Endodermal cell (in vitro differentiated cells): ENCODE measurements around the gene DNAH8. TPM values are rescaled to one million over a fixed set of nuclear protein-coding genes. Genes with fewer than 3 reads are reported as not detected.

Experiments
- DNase-seq: peaks from one replicate; pipeline ENCODE4 v3.0.0-alpha.2; 2017
- H3K27ac ChIP-seq: 2 replicates; pipeline ENCODE4 v1.5.1; 2013; ENCODE audit warnings: mild to moderate bottlenecking, low read depth, low read length, moderate library complexity
- H3K27me3 ChIP-seq: 2 replicates; pipeline ENCODE4 v1.6.1; 2013; ENCODE audit warnings: mild to moderate bottlenecking, low read length, moderate library complexity; ENCODE audit not compliant: insufficient read depth, control insufficient read depth, poor library complexity, severe bottlenecking
- H3K36me3 ChIP-seq: 2 replicates; pipeline ENCODE4 v1.7.0; 2013; ENCODE audit warnings: mild to moderate bottlenecking, low read length, moderate library complexity; ENCODE audit not compliant: control insufficient read depth, insufficient read depth
- H3K4me1 ChIP-seq: one replicate; pipeline ENCODE4 v1.7.0; 2013; ENCODE audit warnings: low read length; ENCODE audit not compliant: control insufficient read depth, insufficient read depth
- H3K4me3 ChIP-seq: 2 replicates; pipeline ENCODE4 v1.5.1; 2013; ENCODE audit warnings: mild to moderate bottlenecking, low read length, moderate library complexity
- H3K9ac ChIP-seq: 2 replicates; pipeline ENCODE4 v1.6.1; 2013; ENCODE audit warnings: mild to moderate bottlenecking, low read length, moderate library complexity; ENCODE audit not compliant: poor library complexity, severe bottlenecking; ENCODE audit errors: extremely low read depth
- H3K9me3 ChIP-seq: 2 replicates; pipeline ENCODE4 v1.6.1; 2013; ENCODE audit warnings: mild to moderate bottlenecking, low read length, moderate library complexity; ENCODE audit not compliant: control insufficient read depth
- H3K27ac Mint-ChIP-seq: 2 replicates; pipeline ENCODE4 v1.8.0; 2020; ENCODE audit warnings: mixed read lengths
- H3K27me3 Mint-ChIP-seq: 2 replicates; pipeline ENCODE4 v1.8.0; 2021; ENCODE audit warnings: mild to moderate bottlenecking, mixed read lengths; ENCODE audit not compliant: insufficient read depth
- H3K36me3 Mint-ChIP-seq: 2 replicates; pipeline ENCODE4 v1.8.0; 2020; ENCODE audit warnings: low read depth, mixed read lengths
- H3K4me1 Mint-ChIP-seq: 2 replicates; pipeline ENCODE4 v1.8.0; 2020; ENCODE audit warnings: mixed read lengths
- H3K4me3 Mint-ChIP-seq: 2 replicates; pipeline ENCODE4 v1.8.0; 2020; ENCODE audit warnings: mild to moderate bottlenecking, moderate library complexity, mixed read lengths
- H3K9me3 Mint-ChIP-seq: 2 replicates; pipeline ENCODE4 v1.8.0; 2020; ENCODE audit warnings: mild to moderate bottlenecking, mixed read lengths
- WGBS, 2 experiments: methylation state at CpG; one replicate each; pipeline versions ENCODE4 v1.1.5 to v1.1.7; 2013; ENCODE audit warnings: missing lambda C conversion rate in 2 of 2, mixed read lengths in 1 of 2; ENCODE audit not compliant: insufficient coverage in 1 of 2, insufficient read length in 1 of 2; 5-methylcytosine and 5-hydroxymethylcytosine counted together
- total RNA-seq, 2 donors: library from RNA; stranded (reverse); fragmentation: NEBNext Ultra II Directional in 1 of 2; extraction: Animal tissue kit (Norgen Biotek cat#: 25700) in 1 of 2; gene quantifications; 2 replicates in 1 of 2; 3 replicates in 1 of 2; pipeline ENCODE4 v1.2.1, GENCODE V29; 2021
- TF ChIP-seq, protein P1 (sequence below): fragments of 200-600 bp; sonication (generic); conservative IDR thresholded peaks from 2 replicates; pipeline ENCODE4 v1.5.0; 2021; ENCODE audit warnings: antibody characterized with exemption, mild to moderate bottlenecking

Gene DNAH8
- total RNA-seq, 2 donors from 2014 or later, result not detected

DNA sequence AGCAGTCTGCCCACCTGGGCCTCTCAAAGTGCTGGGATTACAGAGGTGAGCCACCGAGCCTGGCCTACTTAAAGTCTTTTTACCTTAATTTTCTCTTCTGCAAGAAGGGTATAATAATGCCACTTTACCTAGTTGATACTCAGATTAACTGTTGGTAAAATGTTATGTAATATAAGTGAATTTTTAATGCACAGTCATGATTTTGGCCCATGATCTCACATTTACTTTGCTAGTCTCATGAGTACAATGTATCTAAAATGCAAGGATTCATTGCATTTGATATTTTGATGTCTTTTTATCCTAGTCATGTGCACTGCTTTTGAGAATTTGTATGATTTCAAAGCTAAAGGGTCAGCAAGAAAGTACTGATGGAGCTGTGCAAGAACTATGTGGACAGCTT is 13.1 kb downstream of the DNAH8 start:
- H3K4me1 ChIP-seq, result no peaks in the 10 kb centered on the region
- no peak overlapping the region for H3K4me3 ChIP-seq
- Mint-ChIP-seq H3K4me1 (no peaks in the 10 kb centered on the region), H3K36me3 (no peaks in the 10 kb centered on the region), H3K4me3 (no peak overlapping the region), H3K27me3 (no peaks in the 10 kb centered on the region), H3K9me3 (no peaks in the 10 kb centered on the region), H3K27ac (no peak overlapping the region)
- H3K36me3 ChIP-seq, result no peaks in the 10 kb centered on the region
- H3K27ac ChIP-seq, result no peak overlapping the region
- 90% methylated on average over 1 of the region's 1 CpG for WGBS, 2 experiments
- H3K9me3 ChIP-seq, result no peaks in the 10 kb centered on the region
- DNase-seq, result no peak
- TF ChIP-seq, protein P1, sequence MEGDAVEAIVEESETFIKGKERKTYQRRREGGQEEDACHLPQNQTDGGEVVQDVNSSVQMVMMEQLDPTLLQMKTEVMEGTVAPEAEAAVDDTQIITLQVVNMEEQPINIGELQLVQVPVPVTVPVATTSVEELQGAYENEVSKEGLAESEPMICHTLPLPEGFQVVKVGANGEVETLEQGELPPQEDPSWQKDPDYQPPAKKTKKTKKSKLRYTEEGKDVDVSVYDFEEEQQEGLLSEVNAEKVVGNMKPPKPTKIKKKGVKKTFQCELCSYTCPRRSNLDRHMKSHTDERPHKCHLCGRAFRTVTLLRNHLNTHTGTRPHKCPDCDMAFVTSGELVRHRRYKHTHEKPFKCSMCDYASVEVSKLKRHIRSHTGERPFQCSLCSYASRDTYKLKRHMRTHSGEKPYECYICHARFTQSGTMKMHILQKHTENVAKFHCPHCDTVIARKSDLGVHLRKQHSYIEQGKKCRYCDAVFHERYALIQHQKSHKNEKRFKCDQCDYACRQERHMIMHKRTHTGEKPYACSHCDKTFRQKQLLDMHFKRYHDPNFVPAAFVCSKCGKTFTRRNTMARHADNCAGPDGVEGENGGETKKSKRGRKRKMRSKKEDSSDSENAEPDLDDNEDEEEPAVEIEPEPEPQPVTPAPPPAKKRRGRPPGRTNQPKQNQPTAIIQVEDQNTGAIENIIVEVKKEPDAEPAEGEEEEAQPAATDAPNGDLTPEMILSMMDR, result no peak
- no peaks in the 10 kb centered on the region for H3K27me3 ChIP-seq
- no peak overlapping the region for H3K9ac ChIP-seq

GRCh38 chr6:38730140-38730862 is 15.2 kb downstream of the DNAH8 start:
- no peaks in the 10 kb centered on the region for H3K36me3 ChIP-seq
- Mint-ChIP-seq H3K4me1 (no peaks in the 10 kb centered on the region), H3K9me3 (peaks cover 5% of the 10 kb centered on the region), H3K4me3 (no peak overlapping the region), H3K27ac (no peak overlapping the region), H3K27me3 (no peaks in the 10 kb centered on the region), H3K36me3 (no peaks in the 10 kb centered on the region)
- H3K27ac ChIP-seq, result no peak overlapping the region
- 81 to 82% methylated on average over 4 of the region's 4 CpGs for WGBS, 2 experiments
- no peak for DNase-seq
- TF ChIP-seq, protein P1, result no peak
- no peaks in the 10 kb centered on the region for H3K27me3 ChIP-seq
- no peaks in the 10 kb centered on the region for H3K4me1 ChIP-seq
- H3K9ac ChIP-seq, result no peak overlapping the region
- H3K9me3 ChIP-seq, result no peaks in the 10 kb centered on the region
- H3K4me3 ChIP-seq, result no peak overlapping the region

GRCh38 chr6:38736951-38737350 is 21.8 kb downstream of the DNAH8 start:
- Histone ChIP-seq H3K9me3 (no peaks in the 10 kb centered on the region), H3K4me3 (no peak overlapping the region), H3K36me3 (no peaks in the 10 kb centered on the region), H3K27ac (no peak overlapping the region), H3K4me1 (no peaks in the 10 kb centered on the region), H3K27me3 (no peaks in the 10 kb centered on the region), H3K9ac (no peak overlapping the region)
- H3K9me3 Mint-ChIP-seq, result peaks cover 9% of the 10 kb centered on the region
- WGBS, 2 experiments, result 100% methylated on average over 2 of the region's 3 CpGs; no CpG with 5 or more reads in 1 of the 2 experiments
- TF ChIP-seq, protein P1, result no peak
- H3K4me1 Mint-ChIP-seq, result no peaks in the 10 kb centered on the region
- DNase-seq, result no peak
- H3K27me3 Mint-ChIP-seq, result no peaks in the 10 kb centered on the region
- H3K4me3 Mint-ChIP-seq, result no peak overlapping the region
- no peaks in the 10 kb centered on the region for H3K36me3 Mint-ChIP-seq
- H3K27ac Mint-ChIP-seq, result no peak overlapping the region
